Measurements from ENCODE around the gene PLEKHG2. TPM values are rescaled to one million over a fixed set of nuclear protein-coding genes. Genes with fewer than 3 reads are reported as not detected.

Gene PLEKHG2
- total and polyA plus RNA-seq, 2 donors (not counting 1 experiment from before 2014, with no cell fraction given) = 13.1 to 13.7 TPM

GRCh38 chr19:39435499-39436349 lies 23.3 kb downstream of the PLEKHG2 start, which contains the start of gene RPS16:
Gene RPS16 (minus strand): TSS chr19:39435949. CDS start chr19:39435895, 54 bp downstream.
- H3K4me3 ChIP-seq (replicated peaks in 1 of 4; ENCODE audit: control extremely low read depth in 1 of 4, insufficient read depth in 1 of 4, low read depth in 3 of 4, low read length in 4 of 4) = peak within 1 kb of the TSS; percentile 85 to 96 (median 90)

DNA sequence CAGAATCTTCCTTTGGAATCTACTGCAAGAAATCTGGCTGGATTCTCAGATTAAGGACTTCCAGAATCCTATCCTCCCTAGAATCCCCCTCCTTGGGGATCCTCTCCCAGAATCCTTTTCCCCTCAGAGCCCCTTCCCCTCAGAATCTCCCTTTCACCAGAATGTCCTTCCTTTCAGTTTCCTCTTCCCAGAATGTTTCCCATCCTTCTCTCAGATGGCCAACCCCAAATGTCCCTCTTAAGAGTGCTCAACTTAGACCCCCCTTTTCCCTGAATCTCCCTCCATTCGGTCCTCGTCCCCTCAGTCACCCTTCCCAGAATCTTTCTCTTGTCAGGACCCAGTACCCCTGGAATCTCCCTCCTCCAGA lies 23.9 kb downstream of the PLEKHG2 start:
- peak overlapping the region; percentile 91 for H3K9ac ChIP-seq (ENCODE audit: insufficient read depth, low read length)
- no peak for DNase-seq (ENCODE audit: low read depth in 2 of 2)
- H3K36me3 ChIP-seq (ENCODE audit: control insufficient read depth, insufficient read depth, low read length) = peaks cover 13% of the 10 kb centered on the region
- H3K27me3 ChIP-seq (ENCODE audit: control insufficient read depth, insufficient read depth, low read length) = no peaks in the 10 kb centered on the region
- no peaks in the 10 kb centered on the region for H3K9me3 ChIP-seq (ENCODE audit: control insufficient read depth, insufficient read depth, low read depth, low read length)
- peak overlapping the region; percentile 57 to 86 (median 76) for H3K4me3 ChIP-seq (replicated peaks in 1 of 4; ENCODE audit: control extremely low read depth in 1 of 4, insufficient read depth in 1 of 4, low read depth in 3 of 4, low read length in 4 of 4)
- peaks cover 13% of the 10 kb centered on the region for H3K4me1 ChIP-seq (ENCODE audit: control insufficient read depth, extremely low read depth, insufficient read depth, low read length)
- no peak for TF ChIP-seq EZH2 (IDR thresholded peaks at IDR 0.05; ENCODE audit: low read length, missing control alignments)
- TF ChIP-seq CTCF (conservative IDR thresholded peaks at IDR 0.05 in 1 of 2, IDR thresholded peaks at IDR 0.05 in 1 of 2; ENCODE audit: low read depth in 1 of 2, low read length in 2 of 2) = no peak
- H4K20me1 ChIP-seq (ENCODE audit: control insufficient read depth, extremely low read depth, insufficient read depth, low read length) = no peaks in the 10 kb centered on the region
- peaks cover 29% of the 10 kb centered on the region for H3K79me2 ChIP-seq (ENCODE audit: control insufficient read depth, insufficient read depth, low read length)
- H2AFZ ChIP-seq (ENCODE audit: low read length) = no peak overlapping the region
- H3K27ac ChIP-seq (ENCODE audit: insufficient read depth, low read length) = peak overlapping the region; percentile 57
- H3K4me2 ChIP-seq (ENCODE audit: extremely low read depth, insufficient read depth, low read length) = peak overlapping the region; percentile 61

More at GRCh38 chr19:39435499-39436349, 23.3 kb downstream of the PLEKHG2 start, which contains the start of gene RPS16:
- peak within 1 kb of the TSS; percentile 73 for H3K4me2 ChIP-seq (ENCODE audit: extremely low read depth, insufficient read depth, low read length)
- DNase-seq (ENCODE audit: low read depth in 2 of 2) = peak; percentile 96 to 98
- H3K79me2 ChIP-seq (ENCODE audit: control insufficient read depth, insufficient read depth, low read length) = peaks cover 29% of the 10 kb centered on the region
- TF ChIP-seq CTCF (conservative IDR thresholded peaks at IDR 0.05 in 1 of 2, IDR thresholded peaks at IDR 0.05 in 1 of 2; ENCODE audit: low read depth in 1 of 2, low read length in 2 of 2) = no peak
- TF ChIP-seq EZH2 (IDR thresholded peaks at IDR 0.05; ENCODE audit: low read length, missing control alignments) = no peak
- H4K20me1 ChIP-seq (ENCODE audit: control insufficient read depth, extremely low read depth, insufficient read depth, low read length) = no peaks in the 10 kb centered on the region
- H3K27me3 ChIP-seq (ENCODE audit: control insufficient read depth, insufficient read depth, low read length) = no peaks in the 10 kb centered on the region
- H3K36me3 ChIP-seq (ENCODE audit: control insufficient read depth, insufficient read depth, low read length) = peaks cover 14% of the 10 kb centered on the region
- H2AFZ ChIP-seq (ENCODE audit: low read length) = no peak within 1 kb of the TSS
- H3K9ac ChIP-seq (ENCODE audit: insufficient read depth, low read length) = peak within 1 kb of the TSS; percentile 91
- H3K9me3 ChIP-seq (ENCODE audit: control insufficient read depth, insufficient read depth, low read depth, low read length) = no peaks in the 10 kb centered on the region
- peaks cover 13% of the 10 kb centered on the region for H3K4me1 ChIP-seq (ENCODE audit: control insufficient read depth, extremely low read depth, insufficient read depth, low read length)
- H3K27ac ChIP-seq (ENCODE audit: insufficient read depth, low read length) = peak within 1 kb of the TSS; percentile 93

GRCh38 chr19:39438270-39438934 lies 25.9 kb downstream of the PLEKHG2 start:
- Histone ChIP-seq H3K79me2 (ENCODE audit: control insufficient read depth, insufficient read depth, low read length) (peaks cover 23% of the 10 kb centered on the region), H3K4me2 (ENCODE audit: extremely low read depth, insufficient read depth, low read length) (no peak overlapping the region), H3K27ac (ENCODE audit: insufficient read depth, low read length) (no peak overlapping the region), H4K20me1 (ENCODE audit: control insufficient read depth, extremely low read depth, insufficient read depth, low read length) (no peaks in the 10 kb centered on the region), H3K36me3 (ENCODE audit: control insufficient read depth, insufficient read depth, low read length) (peaks cover 7% of the 10 kb centered on the region), H3K9me3 (ENCODE audit: control insufficient read depth, insufficient read depth, low read depth, low read length) (no peaks in the 10 kb centered on the region), H2AFZ (ENCODE audit: low read length) (no peak overlapping the region), H3K9ac (ENCODE audit: insufficient read depth, low read length) (no peak overlapping the region), H3K4me3 (replicated peaks in 1 of 4; ENCODE audit: control extremely low read depth in 1 of 4, insufficient read depth in 1 of 4, low read depth in 3 of 4, low read length in 4 of 4) (no peak overlapping the region), H3K4me1 (ENCODE audit: control insufficient read depth, extremely low read depth, insufficient read depth, low read length) (peaks cover 13% of the 10 kb centered on the region), H3K27me3 (ENCODE audit: control insufficient read depth, insufficient read depth, low read length) (no peaks in the 10 kb centered on the region)
- TF ChIP-seq EZH2 (IDR thresholded peaks at IDR 0.05; ENCODE audit: low read length, missing control alignments) (no peak), CTCF (conservative IDR thresholded peaks at IDR 0.05 in 1 of 2, IDR thresholded peaks at IDR 0.05 in 1 of 2; ENCODE audit: low read depth in 1 of 2, low read length in 2 of 2) (no peak)
- DNase-seq (ENCODE audit: low read depth in 2 of 2) = peak in 1 of 2 donors; percentile 41
